Measurements from ENCODE around the gene GARNL3.

DNA sequence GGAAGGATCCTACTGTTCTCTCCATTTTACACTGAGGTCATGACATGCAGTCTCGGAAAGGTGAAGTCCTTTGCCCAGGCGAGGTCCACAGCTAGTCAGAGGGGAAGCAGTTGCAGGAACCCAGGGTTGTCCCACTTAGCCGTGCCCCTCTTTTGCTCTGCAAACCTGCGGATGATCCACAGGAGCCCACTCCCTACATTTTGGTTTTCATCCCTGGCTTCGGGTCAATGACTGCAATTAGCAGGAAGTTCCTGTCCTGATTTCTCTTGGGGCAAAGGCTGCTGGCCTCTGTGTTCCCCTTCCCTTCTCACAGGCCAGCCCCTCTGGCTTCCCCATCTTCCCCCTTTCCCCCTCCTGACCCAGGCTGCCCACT is 133.7 kb downstream of the GARNL3 start:
- TF ChIP-seq, protein P1, sequence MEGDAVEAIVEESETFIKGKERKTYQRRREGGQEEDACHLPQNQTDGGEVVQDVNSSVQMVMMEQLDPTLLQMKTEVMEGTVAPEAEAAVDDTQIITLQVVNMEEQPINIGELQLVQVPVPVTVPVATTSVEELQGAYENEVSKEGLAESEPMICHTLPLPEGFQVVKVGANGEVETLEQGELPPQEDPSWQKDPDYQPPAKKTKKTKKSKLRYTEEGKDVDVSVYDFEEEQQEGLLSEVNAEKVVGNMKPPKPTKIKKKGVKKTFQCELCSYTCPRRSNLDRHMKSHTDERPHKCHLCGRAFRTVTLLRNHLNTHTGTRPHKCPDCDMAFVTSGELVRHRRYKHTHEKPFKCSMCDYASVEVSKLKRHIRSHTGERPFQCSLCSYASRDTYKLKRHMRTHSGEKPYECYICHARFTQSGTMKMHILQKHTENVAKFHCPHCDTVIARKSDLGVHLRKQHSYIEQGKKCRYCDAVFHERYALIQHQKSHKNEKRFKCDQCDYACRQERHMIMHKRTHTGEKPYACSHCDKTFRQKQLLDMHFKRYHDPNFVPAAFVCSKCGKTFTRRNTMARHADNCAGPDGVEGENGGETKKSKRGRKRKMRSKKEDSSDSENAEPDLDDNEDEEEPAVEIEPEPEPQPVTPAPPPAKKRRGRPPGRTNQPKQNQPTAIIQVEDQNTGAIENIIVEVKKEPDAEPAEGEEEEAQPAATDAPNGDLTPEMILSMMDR (conservative IDR thresholded peaks at IDR 0.05; ENCODE audit: low read depth in 2 of 2): no peak
- no peak for TF ChIP-seq EZH2 (IDR thresholded peaks at IDR 0.05; ENCODE audit: low read depth, unreplicated experiment)
- TF ChIP-seq POLR2AphosphoS5 (IDR thresholded peaks at IDR 0.05; ENCODE audit: low read depth): no peak
- no peak for TF ChIP-seq REST (IDR thresholded peaks at IDR 0.05; ENCODE audit: unreplicated experiment)
- TF ChIP-seq JUNB (IDR thresholded peaks at IDR 0.05; ENCODE audit: unreplicated experiment): no peak
- no peak for TF ChIP-seq EZH2phosphoT487 (IDR thresholded peaks at IDR 0.05; ENCODE audit: unreplicated experiment)
- TF ChIP-seq ZNF114 (CRISPR knock-in tag; IDR thresholded peaks at IDR 0.05): no peak
- TF ChIP-seq STAT1 (IDR thresholded peaks at IDR 0.05; ENCODE audit: unreplicated experiment): no peak
